ENCODE data around the gene DEGS1.

The DEGS1 gene

DNA sequence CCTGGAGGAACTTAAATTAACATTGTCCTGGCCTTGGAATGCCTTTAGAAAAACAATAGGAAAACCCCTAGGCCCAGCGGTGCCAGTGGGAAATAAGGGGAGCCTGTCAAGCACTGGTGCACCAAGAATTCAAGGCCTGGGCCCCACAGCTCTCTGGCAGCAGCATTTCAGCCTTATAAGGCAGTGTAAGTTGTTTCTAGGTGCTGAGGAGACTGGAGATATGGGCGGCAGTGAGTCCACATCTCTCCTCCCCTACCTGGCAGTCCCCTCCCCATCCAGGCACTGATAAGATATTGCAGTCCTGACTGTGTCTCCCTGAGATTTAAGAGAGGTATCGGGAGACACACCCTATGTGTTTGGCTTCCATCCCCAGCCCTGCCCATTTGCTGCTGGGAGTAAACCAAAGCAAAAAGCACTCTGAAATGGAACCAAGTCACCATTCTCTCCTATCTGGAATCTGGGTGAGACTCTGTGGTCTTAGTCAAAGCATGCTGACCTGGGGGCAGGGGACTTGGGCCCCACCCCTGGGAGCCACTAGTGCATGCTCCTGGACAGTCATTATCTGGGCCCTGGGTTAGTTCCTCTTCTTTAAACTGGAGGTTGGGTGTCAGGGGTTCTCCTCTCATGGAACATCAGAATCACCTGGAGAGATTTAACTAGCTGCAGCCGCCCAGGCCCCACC is 30.5 kb downstream of the DEGS1 start:
- DNase-seq (ENCODE audit: low read depth) = no peak

DNA sequence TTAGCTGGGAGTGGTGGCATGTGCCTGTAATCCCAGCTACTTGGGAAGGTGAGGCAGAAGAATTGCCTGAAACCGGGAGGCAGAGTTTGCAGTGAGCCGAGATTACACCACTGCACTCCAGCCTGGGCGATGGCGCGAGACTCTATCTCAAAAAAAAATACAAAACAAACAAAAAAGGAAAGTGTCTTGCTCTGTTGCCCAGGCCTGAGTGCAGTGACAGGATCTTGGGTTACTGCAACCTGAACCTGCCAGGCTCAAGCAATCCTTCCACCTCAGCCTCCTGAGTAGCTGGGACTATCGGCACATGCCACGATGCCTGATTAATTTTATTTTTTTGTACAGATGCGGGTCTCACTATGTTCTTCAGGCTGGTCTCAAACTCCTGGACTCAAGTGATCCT is 33.3 kb downstream of the DEGS1 start:
- no peak for DNase-seq (ENCODE audit: low read depth)

DNA sequence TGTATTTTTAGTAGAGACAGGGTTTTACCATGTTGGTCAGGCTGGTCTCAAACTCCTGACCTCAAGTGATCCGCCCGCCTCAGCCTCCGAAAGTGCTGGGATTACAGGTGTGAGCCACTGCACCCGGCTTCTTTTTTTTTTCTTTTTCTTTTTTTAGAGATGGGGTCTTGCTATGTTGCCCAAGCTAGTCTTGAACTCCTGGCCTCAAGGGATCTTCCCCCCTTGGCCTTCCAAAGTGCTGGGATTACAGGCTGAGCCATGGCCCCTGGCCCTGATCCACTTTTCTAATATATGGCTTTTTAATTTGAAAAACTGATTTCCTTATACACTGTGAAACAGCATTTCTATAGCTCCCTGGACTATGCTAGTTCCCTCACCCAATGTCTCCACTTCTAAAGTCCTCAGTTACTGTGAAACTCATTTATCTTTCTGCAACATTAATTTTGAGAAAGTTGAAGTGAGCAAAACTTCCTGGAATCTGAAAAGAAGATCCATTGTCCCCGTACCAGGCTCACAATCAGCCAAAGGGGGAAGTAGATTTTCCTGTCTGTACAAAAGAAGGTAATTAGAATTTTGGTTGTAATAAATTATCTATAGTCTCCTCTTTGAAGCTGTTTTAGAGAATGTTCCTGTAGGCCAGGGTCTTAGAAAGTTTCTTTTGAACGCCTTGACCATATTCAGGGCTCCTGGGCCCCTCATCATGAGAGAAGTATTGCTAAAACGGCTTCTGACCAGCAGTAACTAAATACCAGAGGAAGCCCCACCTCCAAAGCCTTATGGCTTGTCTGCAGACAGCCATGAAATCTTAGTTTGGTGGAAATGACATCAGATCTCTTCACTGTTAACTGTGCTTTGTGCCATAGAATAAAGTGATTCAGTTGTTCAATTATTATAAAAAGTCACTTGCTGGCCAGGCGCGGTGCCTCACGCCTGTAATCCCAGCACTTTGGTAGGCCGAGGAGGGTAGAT is 34.9 kb downstream of the DEGS1 start:
- no peak for DNase-seq (ENCODE audit: low read depth)

DNA sequence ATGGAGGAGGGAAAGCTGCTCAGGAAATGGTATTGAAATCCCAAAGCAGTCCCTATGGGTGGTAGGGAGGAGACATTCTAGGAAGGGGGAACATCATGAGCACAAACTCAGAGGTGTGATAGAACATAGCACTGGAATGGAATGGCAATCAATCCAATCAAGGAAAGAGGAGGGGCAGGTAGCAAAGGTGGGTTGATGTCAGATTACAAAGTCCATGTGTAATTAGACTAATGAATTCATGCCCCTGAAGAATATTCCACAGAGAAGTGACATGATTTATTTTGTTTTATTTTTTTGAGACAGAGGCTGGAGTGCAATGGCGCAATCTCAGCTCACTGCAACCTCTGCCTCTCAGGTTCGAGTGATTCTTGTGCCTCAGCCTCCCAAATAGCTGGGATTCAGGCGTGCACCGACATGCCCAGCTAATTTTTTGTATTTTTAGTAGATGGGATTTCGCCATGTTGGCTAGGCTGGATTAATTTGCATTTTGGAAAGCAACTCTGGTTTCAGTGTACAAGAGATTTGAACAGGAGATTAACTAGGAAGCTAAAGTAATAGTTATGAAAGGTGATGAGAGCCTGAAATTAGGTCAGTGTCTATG is 36.1 kb downstream of the DEGS1 start:
- DNase-seq (ENCODE audit: low read depth) = no peak

DNA sequence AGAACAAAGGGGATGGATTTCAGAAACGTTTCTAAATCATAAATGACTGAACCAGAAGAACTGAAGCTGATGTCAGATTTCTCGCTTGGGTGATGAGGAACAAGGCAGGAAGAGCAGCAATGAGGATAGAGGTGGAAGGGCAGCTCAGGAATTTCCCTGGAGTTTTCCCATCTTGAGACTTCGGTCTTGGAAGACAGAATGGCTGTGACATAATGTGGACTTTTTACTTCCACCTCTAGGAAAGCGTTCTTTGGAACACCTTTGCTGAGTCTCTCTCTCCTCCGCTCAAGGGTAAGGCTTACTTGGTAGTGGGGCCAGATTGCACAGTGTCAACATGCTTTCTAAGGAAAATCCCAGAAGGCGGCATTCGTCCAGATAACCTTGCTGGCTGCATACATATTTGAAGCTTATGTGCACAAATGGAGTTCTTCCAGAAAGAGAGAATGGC is 36.6 kb downstream of the DEGS1 start:
- DNase-seq (ENCODE audit: low read depth) = no peak

DNA sequence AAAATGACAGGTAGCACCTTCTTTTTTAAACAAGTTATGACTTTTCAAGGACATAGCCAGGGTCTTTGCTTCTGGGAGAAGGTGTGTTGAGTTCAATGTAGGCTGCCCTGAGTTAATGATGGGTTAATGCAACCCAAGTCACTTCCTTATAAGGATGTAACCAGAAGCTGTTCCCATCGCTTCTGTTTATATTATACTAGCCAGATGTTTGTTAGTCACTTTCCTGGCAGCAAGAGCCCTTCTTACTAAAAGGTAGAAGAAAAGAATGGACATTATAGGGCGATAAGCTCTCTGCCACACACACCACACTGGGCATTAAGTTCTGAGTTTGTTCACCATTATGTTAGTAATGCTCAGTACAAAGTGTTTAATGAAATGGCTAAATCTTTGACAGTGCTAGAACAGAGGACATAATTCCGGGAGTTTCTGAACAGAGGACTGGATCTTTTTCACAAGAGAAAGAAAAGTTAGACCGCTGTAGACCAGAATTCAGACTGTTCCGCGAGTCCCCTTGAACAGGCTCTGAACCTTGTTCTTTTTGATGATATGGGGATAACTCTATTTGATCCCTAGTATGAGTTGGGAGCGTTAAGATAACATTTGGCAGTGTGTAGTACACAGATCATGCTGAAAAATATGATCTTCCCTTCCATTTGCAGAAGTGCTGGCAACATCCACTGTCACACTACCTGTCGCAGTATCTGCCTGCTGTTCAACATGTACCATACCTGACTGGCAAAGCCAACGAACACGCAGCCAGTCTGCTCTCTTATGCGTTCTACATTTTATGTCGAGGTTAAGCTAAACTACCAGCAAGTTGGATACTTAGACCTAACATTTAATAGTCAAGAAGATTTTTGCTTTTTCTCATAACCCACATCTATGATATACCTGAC is 41.0 kb downstream of the DEGS1 start:
- no peak for DNase-seq (ENCODE audit: low read depth)

DNA sequence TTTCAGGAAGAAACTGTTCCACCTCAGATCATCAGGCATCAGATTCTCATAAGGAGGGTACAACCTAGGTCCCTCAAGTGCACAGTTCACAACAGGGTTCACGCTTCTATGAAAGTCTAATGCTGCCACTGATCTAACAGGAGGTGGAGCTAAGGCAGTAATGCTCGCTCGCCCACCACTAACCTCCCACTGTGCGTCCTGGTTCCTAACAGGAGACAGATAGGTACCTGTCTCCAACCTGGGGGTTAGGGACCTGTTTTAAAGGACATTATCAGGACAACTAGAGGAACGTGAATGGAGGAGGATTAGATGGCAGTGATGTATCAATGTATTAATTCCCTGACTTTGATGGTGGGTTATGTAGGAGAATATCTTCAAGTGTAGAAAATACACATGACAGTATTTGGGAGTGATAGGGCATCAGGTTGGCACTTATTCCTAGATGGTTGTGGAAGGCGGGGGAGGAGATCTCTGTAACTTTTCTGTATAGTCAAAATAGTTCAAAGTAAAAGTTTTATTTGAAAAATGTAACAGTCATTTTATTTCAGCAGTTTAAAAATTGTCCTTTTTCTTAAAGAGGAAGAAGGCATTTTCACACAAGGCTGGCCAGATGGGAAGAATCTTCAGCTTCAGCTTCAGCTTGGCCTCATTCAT is 43.9 kb downstream of the DEGS1 start:
- DNase-seq (ENCODE audit: low read depth) = no peak

DNA sequence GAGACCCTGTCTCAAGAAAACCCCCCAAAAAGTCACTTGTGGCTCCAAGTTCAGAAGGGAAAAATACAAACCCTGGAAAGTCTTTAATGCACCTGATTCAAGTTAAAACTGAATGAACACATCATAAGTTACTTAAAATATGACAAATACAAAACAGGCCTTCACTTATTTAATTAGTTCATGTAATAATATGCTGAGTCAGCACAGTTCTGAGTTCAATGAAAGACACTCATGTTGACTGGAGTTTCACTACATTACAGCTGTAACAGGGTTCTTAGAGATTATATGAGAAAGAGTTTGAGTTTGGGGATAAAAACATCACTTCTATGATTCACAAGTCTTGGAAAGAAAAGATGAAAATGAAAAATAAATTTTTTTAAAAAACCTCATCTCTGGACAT is 51.0 kb downstream of the DEGS1 start:
- DNase-seq (ENCODE audit: low read depth) = no peak

DNA sequence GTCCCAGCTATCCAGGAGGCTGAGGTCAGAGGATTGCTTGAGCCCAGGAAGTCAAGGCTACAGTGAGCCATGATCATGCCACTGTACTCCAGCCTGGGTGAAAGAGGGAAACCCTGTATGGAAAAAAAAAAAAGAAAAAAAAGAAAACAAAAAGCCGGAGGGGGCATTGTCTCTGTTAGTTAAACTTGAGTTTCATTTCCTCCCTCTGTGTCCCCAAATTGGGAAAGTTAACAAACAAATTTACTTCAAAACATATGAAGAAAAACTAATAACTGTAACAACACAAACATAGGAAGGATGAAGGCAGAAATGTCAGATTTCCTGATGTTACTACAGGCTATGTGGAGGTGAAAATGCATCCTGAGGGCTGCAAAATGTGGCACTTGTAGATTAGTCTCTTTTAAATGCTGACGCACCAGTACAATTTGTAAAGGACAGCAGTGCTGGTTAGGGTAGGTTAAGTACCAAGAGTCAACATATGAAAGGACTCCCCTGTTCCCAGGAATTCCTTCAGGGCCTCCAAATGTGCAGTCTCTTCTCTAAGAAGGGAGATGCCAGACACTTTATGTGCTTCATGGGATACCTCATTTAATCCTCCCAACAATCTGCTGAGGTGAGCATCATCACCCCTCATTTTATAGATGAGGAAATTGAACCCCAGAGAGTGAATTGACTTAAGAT is 52.9 kb downstream of the DEGS1 start:
- DNase-seq (ENCODE audit: low read depth) = no peak

DNA sequence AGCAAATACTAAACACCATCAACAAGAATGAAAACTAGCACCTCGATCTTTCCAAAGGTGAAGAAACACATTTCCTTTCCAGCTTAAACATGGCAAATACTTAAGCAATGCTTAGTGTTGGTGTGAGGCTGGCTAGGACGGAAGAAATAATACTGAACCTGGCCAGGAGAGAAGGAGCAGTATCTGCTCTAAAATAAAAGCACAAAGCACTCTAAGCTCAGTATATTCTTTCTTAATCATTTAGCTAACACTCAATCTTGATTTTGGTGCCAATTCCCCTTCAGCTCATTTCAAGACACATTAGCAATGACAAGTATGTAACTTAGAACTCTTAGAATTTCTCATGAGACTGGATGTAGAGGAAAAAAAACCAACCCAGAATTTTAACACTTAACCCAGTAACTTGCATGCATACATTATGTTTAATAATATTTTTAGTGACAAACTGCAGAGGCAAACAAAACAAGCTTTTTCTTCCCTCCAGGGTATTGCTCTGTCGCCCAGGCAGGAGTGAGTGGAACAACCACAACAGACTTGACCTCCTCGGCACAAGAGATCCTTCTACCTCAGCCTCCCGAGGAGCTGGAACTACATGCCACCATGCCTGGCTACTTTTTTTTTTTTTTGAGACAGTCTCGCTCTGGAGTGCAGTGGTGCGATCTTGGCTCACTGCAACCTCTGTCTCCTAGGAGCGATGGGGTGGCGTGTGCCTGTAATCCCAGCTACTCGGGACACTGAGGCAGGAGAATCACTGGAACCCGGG is 54.3 kb downstream of the DEGS1 start:
- no peak for DNase-seq (ENCODE audit: low read depth)

DNA sequence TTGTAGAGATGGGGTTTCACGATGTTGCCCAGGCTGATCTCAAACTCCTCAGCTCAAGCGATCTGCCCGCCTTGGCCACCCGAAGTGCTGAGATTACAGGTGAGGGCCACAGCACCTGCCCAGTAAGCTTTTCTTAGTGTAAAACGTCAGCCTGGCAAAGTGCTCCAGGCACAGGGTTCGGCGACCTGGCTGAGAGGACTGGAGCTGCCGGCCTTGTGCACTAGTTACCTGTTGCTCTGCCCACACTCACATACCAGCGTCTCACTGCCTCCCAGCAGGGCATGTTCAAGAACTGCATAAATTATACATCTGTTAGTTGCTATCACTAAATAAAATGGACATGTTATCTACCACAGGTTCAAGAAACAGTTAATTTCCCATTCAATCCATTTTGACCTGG is 55.2 kb downstream of the DEGS1 start:
- DNase-seq (ENCODE audit: low read depth) = no peak

DNA sequence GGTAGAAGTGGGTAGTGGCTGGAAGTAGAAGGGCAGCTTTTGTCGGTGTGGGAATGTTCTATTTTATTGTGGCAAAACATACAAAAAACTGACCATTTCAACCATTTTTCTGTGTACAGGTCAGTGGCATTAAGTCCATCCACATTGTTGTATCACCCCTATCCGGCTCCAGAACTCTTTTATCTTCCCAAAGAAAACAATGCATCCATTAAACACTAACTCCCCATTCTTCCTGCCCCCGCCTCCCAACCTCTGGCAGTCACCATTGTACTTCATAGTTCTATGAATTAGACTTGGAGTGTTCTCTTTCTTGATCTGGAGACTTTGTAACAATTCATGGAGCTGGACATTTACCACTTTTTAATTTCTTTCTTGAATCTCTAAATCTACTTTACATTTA is 55.7 kb downstream of the DEGS1 start:
- no peak for DNase-seq (ENCODE audit: low read depth)

All from T follicular helper cell (primary cell).